Ecto neural progenitor cell (in vitro differentiated cells): Measurements from ENCODE around the gene NDST1.

ENCODE experiments used
- DNase-seq: peaks from one replicate; pipeline ENCODE4 v3.0.0-alpha.2; 2018; ENCODE audit warnings: low spot score

Gene NDST1

GRCh38 chr5:150587856-150588595, 80.1 kb downstream of the NDST1 start:
- no peak for DNase-seq

- DNase-seq, result no peak
Observed at GRCh38 chr5:150588596-150588890, 80.6 kb downstream of the NDST1 start.

GRCh38 chr5:150589862-150590601, 82.1 kb downstream of the NDST1 start:
- DNase-seq, result no peak

- no peak for DNase-seq
Observed at GRCh38 chr5:150590979-150591695, 83.2 kb downstream of the NDST1 start.

- DNase-seq, result no peak
Observed at GRCh38 chr5:150593593-150593992, 85.7 kb downstream of the NDST1 start.

GRCh38 chr5:150593996-150594395, 86.1 kb downstream of the NDST1 start:
- DNase-seq, result no peak

GRCh38 chr5:150595466-150596031, 87.6 kb downstream of the NDST1 start:
- no peak for DNase-seq

- DNase-seq, result no peak
Observed at GRCh38 chr5:150596313-150596712, 88.4 kb downstream of the NDST1 start.

GRCh38 chr5:150596826-150597225, 88.9 kb downstream of the NDST1 start:
- DNase-seq, result no peak

GRCh38 chr5:150598006-150598405, 90.1 kb downstream of the NDST1 start:
- no peak for DNase-seq

- DNase-seq, result no peak
Observed at GRCh38 chr5:150598821-150599273, 90.9 kb downstream of the NDST1 start.

- no peak for DNase-seq
Observed at GRCh38 chr5:150599281-150599680, 91.3 kb downstream of the NDST1 start.

- DNase-seq, result no peak
Observed at GRCh38 chr5:150599917-150600511, 92.1 kb downstream of the NDST1 start.

GRCh38 chr5:150600616-150601490, 92.9 kb downstream of the NDST1 start:
- no peak for DNase-seq

- no peak for DNase-seq
Observed at GRCh38 chr5:150601491-150602345, 93.8 kb downstream of the NDST1 start.

- no peak for DNase-seq
Observed at GRCh38 chr5:150603052-150603451, 95.1 kb downstream of the NDST1 start.

GRCh38 chr5:150603491-150603890, 95.6 kb downstream of the NDST1 start:
- no peak for DNase-seq

- DNase-seq, result no peak
Observed at GRCh38 chr5:150604010-150604409, 96.1 kb downstream of the NDST1 start.

GRCh38 chr5:150604894-150605440, 97.0 kb downstream of the NDST1 start:
- DNase-seq, result no peak

- DNase-seq, result no peak
Observed at GRCh38 chr5:150605546-150605945, 97.6 kb downstream of the NDST1 start.
